Activated CD4-positive, alpha-beta T cell treated with anti-CD3 and anti-CD28 coated beads, Interleukin-2, amount 50 U/mL, for 1 hour (primary cell): ENCODE measurements around the gene MAPK8IP1.
"Not testable (repeated sequence)": the region's sequence is repeated elsewhere in the genome, so short reads cannot be mapped to it uniquely, and the experiment has no call there.

Experiments
- DNase-seq: peaks from one replicate; pipeline ENCODE4 v3.0.0-alpha.2; 2020

Gene MAPK8IP1

GRCh38 chr11:45885274-45885920 is at the start of gene MAPK8IP1:
MAPK8IP1 (plus strand) TSS chr11:45885651; CDS start chr11:45885821, 170 bp downstream.
- peak; percentile 57 for DNase-seq

DNA sequence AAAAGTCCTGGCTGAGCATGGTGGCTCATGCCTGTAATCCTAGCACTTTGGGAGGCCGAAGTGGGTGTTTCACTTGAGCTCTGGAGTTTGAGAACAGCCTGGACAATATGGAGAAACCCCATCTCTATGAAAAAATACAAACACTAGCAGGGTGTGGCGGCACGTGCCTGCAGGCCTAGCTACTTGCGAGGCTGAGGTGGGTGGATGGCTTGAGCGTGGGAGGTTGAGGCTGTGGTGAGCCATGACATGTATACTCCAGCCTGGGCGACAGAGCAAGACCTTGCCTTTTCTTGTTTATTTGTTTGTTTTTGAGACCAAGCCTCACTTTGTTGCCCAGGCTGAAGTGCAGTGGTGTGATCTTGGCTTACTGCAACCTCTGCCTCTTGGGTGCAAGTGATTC is 46.2 kb upstream of the MAPK8IP1 start:
- no peak for DNase-seq

DNA sequence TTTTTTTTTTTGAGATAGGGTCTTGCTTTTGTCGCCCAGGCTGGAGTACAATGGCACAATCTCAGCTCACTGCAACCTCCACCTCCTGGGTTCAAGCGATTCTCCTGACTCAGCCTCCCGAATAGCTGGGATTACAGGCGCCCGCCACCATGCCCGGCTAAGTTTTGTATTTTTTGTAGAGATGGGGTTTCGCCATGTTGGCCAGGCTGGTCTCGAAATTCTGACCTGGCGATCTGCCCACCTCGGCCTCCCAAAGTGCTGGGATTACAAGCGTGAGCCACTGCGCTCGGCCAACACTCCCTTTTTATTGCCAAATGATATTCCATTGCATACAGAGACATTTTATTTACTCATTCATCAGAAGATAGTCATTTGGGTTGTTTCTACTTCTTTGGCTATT is 45.2 kb upstream of the MAPK8IP1 start:
- not testable (repeated sequence) for DNase-seq

DNA sequence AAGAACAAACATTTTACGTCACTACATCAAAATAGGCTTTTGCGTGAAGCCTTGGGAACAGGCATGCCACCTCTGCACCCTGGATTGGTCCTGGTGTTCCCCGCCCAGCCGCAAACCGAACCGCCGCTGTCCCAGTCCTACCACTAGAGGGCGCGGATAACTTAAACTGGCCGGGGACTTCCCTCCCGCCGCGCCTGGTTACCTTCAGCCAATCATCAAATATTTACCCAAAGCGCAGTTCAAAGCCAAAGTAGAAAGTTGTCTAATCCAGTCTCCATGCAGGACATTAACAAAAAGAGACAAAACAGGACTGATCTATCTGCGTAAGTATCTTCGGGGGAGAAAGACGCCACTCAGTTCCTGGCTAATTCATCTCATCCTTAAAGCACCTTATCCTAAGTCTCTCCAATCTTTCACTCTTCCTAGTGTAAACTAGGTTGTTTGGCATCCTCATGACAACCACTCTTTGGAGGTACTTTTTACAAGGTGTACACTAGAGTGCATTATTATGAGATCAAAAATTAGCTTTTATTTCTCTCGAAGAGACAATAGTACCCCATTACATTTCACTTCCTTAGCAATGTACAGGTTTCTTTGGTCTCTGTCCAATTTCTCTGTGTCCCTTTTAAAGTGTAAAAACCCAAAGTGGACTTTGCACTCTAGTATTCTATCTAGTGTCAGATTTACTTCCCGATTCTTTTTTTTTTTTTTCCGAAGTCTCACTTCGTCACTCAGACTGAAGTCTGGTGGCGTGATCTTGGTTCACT is 42.1 kb upstream of the MAPK8IP1 start:
- DNase-seq: peak; percentile 88

GRCh38 chr11:45844822-45845578 is 40.5 kb upstream of the MAPK8IP1 start:
- no peak for DNase-seq

DNA sequence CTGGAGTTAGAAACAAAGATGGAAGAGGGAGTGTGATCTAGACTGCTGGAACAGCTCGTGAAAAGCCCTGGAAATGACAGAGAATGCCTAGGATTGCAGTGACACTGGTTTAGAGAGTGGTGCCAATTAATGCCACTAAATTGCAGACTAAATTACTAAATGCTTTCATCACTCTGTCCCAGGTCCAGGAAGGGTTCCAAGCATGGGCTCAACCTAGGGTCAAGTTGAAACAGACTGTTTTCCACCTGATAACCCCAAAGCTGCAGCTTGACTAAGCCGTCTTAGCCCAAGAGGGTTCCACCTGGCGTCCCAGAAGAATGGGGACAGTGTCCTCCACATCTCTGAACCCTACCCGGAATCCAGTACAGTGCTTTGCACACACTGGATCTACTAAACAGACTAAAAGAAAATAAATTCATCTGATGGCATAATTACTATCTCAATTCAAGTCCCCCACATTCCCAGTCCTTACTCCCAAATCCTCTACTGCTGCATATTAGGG is 39.2 kb upstream of the MAPK8IP1 start:
- no peak for DNase-seq

GRCh38 chr11:45846974-45847910 is 38.2 kb upstream of the MAPK8IP1 start, which contains the start of gene CRY2:
CRY2 (plus strand) TSS chr11:45847475; CDS start chr11:45847491, 16 bp downstream.
- peak; percentile 99 for DNase-seq

DNA sequence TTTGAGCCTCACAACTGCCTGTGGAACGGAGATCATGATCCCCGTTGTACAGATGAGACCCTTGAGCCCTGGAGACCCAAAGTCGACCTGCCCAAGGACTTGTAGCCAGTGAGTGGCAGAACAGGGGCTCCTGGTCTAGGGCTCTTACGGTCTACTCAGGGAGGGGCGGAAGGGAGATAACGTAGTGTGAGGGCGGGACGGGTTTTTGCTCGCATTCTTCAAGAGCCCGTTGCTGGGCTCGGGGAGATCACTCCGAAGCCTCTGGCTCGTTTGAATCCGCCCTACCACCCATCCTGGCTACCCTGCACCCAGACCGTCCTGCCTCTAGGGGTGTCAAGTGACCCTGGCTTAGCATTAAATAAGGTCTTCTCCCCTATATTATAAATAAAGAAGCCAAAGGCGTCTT is 37.5 kb upstream of the MAPK8IP1 start:
- peak; percentile 24 for DNase-seq

DNA sequence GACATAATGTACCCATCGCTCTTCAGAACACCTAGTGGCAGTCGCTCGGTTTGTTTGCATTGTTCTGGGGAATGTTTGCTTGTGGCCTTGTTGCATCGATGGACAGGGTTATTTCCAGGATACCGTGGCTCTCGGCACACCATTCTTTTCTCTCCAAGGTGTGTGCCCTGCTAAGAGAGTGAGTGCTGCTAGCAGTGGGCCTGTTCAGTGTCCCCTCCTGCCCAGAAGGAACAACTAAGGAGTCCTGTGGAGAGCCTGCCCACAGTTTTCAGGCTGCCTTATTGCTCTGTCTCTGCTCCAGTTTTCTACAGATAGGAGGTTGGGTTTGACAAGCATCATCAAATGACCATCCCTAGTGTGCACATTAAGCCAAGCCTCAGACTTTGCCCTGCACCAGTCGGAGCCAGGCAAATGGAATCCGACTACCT is 36.8 kb upstream of the MAPK8IP1 start:
- no peak for DNase-seq

DNA sequence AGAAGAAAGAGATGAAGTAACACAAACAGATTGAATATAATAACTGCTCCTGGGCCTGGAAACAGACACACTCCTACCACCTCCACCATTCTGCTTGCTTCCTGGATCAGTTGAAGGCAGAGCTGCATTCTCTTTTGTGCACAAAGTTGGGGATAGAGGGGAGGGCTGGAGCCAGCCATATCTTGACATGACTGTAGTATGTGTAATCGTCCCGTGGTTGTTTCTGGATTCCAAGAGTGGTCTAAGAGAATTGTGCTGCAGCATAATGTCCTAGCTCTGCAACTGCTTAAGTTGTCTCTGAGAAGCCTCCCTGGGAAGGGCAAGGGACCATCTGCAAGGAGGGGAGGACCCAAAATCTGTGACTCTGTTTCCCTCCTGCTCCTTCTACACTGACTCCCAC is 35.0 kb upstream of the MAPK8IP1 start:
- DNase-seq: no peak

DNA sequence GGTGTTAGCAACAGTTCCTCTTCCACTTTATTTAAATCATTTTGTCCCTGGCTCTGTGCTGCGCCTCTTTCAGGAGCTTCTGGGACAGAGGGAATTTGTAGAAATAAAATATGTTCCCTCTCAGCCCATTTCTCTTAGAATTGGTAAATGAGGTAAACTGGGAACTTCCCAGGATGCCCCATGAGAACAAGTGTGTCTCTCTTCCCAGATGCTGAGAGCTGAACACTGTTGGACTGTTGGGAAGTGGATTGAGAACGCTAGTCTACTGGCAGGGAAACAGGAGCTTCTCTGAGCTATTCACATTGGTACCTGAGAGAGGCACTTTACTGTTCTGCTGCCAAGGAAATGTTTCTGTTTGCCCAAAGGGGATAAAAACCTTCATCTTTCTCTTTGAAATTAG is 34.2 kb upstream of the MAPK8IP1 start:
- DNase-seq: no peak

DNA sequence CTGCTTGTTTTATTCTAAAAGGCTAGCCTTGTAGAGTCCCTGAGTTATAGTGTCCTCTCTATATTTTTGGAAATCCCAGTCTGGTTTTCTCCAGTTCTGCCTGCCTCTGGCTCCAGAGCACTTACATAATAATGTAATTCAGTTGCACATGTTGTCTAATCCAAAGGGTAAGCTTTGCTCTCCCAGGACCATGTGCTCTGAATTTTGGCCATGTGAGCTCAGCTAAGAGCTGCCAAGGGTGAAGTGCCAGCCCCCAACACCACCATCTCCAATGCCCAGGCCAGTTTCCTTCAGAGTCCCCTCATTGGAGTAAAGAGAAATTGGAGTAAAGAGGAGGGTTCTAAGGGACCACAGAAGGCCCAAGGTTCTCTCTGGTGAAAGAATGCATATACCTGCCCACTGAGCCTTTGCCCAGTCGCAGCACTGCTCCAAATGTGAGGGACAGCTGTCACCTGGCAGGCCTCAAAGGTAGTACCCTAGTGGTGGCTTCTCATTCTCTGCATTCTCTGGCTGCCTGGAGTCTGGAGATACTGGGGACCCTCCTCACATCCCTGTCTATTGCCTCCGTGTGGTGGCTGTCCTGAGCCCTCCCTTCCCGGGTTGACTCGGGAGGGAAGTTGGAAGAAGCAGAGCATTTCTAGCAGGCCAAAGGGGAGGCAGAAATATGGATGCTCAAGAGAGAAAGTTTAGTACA is 33.3 kb upstream of the MAPK8IP1 start:
- no peak for DNase-seq

DNA sequence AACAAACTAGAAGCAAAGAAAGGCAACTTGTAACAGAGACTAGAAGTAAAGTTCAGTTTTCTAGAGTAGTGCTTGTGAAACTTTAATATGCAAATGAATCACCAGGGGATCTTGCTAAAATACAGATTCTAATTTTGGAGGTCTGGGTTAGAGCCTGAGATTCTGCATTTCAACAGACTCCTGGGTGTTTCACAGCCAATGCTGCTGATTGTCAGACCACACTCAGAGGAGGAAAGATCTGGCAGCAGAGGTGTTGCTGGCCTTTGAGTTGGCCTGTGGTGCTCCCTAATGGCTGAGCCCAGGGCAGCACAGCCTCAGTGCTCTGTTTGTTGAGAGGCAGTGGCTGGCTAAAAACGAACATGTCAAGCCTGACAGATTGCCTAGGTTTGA is 32.7 kb upstream of the MAPK8IP1 start:
- no peak for DNase-seq

DNA sequence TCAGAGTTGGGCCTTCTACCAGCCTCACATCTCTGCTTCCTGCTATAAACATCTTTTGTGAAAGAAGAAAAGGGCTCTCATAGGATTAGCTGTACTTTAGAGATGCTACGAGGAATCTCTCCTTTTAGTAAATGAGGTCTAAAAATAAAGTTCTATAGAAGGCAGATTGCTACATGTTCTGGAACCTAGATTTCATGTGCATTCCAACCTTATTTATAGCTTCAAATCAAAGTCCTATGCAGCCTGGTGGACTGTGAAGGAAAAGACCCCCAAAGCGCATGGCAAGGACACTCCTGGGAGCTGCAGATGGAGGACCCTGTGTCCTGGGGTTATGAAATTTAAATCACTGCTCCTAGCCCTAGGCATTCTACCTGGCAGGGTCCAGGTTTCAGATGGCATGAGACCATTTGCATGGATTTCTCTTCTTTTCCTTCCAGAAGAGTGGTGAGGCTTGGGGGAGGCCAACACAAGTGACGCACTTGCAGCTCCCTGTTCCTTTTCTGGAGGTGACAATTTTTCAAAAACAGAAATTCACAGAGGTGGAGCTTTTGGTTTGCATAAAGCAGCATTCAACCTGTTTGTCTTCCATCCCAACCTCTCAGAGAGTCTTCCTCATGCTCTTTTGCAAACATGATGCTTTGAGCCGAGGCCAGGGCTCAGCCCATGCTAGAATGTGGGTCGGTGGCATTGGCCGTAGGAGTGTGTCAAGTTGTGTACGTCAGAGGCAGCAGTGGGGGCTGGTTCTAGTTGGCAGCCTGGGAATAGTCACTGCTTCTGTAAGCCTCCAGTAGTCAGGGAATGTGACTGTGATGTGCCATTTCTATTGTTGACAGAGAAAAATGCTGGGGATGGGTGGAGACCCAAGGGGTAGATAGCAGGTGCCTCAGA is 31.9 kb upstream of the MAPK8IP1 start:
- no peak for DNase-seq

DNA sequence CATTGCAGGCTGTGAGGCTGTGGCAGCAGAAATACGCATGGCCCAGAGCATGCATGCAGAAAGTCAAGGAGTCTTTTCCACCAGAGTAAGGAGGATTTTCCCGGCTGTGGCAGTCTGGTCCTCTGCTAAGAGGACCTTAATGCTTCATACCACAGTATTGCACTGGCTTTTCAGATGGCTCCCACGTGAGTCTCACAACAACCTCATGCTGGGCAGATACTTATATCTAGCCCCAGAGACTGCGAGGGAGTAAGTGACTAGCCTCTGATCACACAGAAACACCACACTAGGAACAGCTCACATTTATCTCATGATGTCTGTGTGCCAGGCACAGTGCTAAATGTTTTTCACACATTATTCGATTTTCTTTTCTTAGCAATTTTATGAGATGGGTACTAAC is 30.1 kb upstream of the MAPK8IP1 start:
- no peak for DNase-seq

DNA sequence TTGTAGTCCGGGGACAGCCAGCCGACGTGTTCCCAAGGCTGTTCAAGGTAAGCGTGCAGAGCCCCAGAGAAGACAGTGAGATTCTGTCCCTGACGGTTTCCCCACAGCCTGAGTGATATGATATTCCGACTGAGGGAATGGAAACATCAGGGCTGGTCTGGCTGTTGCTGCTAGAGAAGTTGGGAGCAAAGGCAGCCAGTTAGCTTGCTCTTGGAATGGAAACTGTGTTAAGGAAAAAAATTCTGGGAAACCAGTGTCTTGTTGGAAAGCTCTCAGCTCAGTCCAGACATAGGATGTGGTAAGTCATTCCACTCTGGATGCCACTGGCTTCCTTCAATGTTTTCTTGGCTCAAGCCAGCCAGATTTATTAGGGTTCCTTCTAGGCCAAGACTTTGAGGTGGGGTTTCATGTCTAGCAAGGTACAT is 29.4 kb upstream of the MAPK8IP1 start:
- no peak for DNase-seq

DNA sequence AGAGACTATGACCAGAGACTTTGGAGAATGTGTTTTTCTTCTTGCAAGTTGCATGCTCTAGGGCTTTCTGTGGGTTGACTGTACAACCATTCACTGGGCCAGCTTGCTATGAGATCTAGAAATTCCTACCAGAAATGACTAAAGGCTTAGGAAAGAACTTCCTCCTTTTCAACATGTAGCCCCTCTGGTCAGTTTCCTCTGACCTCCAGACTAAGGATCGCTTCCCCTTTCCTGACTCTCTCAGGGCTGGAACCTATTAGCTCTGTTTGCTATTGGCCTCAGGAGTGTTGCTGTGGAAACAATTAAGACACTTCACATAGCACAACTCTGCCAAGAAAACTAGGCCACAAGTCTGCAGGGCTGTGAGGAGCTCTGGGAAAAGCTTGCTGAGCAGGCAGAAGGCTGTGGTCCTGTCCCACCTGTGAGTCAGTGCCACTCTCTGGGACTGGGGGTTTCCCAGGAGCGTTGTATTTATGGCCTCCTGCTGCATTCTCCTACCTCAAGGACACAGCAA is 27.4 kb upstream of the MAPK8IP1 start:
- no peak for DNase-seq

- DNase-seq: no peak
Observed at GRCh38 chr11:45858751-45859398, 26.6 kb upstream of the MAPK8IP1 start.

DNA sequence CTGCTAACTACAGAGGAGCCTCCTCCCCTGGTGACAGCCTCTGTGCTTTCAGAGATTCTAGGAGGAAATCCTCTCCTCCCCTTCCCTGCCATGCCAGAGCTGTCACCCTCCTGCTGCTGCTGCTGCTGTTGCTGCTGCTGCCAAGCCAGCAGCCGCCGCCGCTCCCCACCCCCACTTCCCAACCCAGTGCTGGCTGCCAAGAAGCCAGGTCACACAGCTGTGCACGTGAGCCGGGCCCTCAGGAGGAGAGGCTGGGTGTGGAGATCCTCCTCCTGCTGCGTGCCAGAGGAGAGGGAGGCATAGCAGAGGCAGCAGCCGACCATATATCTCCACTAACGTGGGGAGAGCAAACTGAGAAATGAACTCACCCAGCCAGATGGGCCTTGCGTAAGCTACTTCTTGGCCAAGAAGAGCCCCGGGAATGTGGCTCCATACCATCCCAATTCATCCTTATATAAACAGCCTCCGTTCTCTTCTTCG is 25.8 kb upstream of the MAPK8IP1 start:
- DNase-seq: no peak

DNA sequence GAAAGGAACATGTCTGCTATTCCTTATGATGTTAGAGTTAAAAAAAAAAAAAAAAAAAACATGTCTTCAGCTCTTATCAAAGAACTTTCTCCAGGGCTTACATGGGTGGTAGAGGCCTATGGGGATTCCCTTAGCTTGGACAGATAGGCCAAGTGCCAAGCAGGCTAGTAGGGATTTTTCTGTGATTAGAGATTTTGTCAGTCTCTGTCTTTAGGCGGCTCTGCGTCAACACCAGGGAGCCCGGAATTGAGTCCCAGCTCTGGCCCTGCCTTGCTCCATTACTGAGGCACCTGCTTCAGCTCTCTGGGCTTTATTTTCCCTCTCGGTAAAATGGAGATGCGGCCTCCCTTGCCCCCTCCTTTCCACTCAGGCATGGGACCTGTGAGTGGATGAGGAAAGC is 25.1 kb upstream of the MAPK8IP1 start:
- no peak for DNase-seq
